AG04450 (cell line): ENCODE results near the gene ABLIM2. TPM values are rescaled to one million over a fixed set of nuclear protein-coding genes. Genes with fewer than 3 reads are reported as not detected.

Source experiments
- CTCF ChIA-PET: fragments of 300-600, 350-600 bp; formaldehyde crosslinking; extraction: SDS; loops from one replicate; lab custom pipeline; 2022; ENCODE audit warnings: antibody characterized with exemption, inconsistent platforms; lab: Charles Lee
- POLR2A ChIA-PET: fragments of 350-600 bp; formaldehyde crosslinking; extraction: SDS; loops from one replicate; lab custom pipeline; 2021; ENCODE audit warnings: antibody characterized with exemption, inconsistent platforms; lab: Yijun Ruan, JAX
- DNase-seq: peaks from one replicate; pipeline ENCODE4 v3.0.0-alpha.2; 2011; ENCODE audit warnings: low read depth, low spot score
- H3K27ac ChIP-seq: one replicate; pipeline ENCODE4 v1.5.1; 2012; ENCODE audit warnings: low read depth, low read length, control low read depth
- H3K27me3 ChIP-seq: one replicate; pipeline ENCODE4 v1.6.0; 2012; ENCODE audit warnings: low read length; ENCODE audit not compliant: control insufficient read depth, insufficient read depth
- H3K4me3 ChIP-seq: 2 replicates; pipeline ENCODE4 v1.5.1; 2011; ENCODE audit warnings: mild to moderate bottlenecking, low read depth, low read length, control low read depth
- H3K9me3 ChIP-seq: 2 replicates; pipeline ENCODE4 v1.5.1; 2012; ENCODE audit warnings: low read length; ENCODE audit not compliant: control insufficient read depth, insufficient read depth
- polyA plus RNA-seq: library from polyadenylated mRNA; depleted of rRNA; stranded (reverse); fragments of >200 nt; gene quantifications from 2 replicates; pipeline ENCODE4 v1.2.3, GENCODE V29; 2011
- TF ChIP-seq, protein P1 (sequence below): IDR thresholded peaks from 2 replicates; pipeline ENCODE4 v1.5.1; 2011; ENCODE audit warnings: low read depth, low read length, control low read depth, inconsistent platforms

The ABLIM2 gene
- polyA plus RNA-seq, 1 experiment = not detected

DNA sequence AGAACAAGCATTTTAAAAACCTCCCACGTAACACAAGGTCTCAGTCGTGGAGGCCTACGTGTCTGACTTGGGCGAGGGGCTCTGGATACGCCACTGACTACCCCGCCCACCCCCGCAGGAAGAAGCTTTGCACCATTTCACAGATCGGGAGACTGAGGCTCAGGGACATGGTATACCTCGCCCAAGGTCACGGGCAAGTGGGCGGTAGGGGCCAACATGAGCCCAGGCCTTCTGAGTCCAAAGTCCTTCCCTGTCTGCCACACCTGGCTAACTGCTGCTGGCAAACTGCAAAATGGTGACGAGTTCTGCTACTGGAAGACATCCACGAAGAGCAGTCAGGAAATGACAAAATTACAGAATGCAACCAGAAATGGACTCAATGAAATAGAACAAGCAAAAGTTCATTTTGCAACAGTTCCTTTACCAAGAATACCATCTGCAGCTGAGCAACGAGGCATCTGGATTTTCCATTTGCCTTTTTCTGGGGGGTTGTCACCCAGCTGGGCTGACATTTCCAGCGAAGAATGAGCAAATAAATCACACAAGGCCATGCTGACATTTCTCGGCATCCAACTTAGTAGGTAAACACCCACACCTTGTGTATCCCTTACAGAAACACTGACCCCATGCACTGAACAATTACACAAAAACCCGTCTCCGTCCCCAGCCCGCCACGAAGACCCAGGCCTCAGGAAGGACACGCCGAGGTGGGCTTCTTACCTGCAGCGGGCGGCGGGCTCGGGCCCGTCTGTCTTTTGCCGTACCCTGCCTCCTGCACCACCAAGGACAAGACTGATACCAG is 148.7 kb downstream of the ABLIM2 start:
- no peak for DNase-seq
- H3K9me3 ChIP-seq = no peaks in the 10 kb centered on the region; the same call in 1 of the 2 replicates
- TF ChIP-seq, protein P1, sequence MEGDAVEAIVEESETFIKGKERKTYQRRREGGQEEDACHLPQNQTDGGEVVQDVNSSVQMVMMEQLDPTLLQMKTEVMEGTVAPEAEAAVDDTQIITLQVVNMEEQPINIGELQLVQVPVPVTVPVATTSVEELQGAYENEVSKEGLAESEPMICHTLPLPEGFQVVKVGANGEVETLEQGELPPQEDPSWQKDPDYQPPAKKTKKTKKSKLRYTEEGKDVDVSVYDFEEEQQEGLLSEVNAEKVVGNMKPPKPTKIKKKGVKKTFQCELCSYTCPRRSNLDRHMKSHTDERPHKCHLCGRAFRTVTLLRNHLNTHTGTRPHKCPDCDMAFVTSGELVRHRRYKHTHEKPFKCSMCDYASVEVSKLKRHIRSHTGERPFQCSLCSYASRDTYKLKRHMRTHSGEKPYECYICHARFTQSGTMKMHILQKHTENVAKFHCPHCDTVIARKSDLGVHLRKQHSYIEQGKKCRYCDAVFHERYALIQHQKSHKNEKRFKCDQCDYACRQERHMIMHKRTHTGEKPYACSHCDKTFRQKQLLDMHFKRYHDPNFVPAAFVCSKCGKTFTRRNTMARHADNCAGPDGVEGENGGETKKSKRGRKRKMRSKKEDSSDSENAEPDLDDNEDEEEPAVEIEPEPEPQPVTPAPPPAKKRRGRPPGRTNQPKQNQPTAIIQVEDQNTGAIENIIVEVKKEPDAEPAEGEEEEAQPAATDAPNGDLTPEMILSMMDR = no peak
- POLR2A ChIA-PET = no interaction called here
- no peak overlapping the region for H3K27ac ChIP-seq
- H3K4me3 ChIP-seq = no peak overlapping the region
- CTCF ChIA-PET = no interaction called here
- peaks cover 70% of the 10 kb centered on the region for H3K27me3 ChIP-seq

DNA sequence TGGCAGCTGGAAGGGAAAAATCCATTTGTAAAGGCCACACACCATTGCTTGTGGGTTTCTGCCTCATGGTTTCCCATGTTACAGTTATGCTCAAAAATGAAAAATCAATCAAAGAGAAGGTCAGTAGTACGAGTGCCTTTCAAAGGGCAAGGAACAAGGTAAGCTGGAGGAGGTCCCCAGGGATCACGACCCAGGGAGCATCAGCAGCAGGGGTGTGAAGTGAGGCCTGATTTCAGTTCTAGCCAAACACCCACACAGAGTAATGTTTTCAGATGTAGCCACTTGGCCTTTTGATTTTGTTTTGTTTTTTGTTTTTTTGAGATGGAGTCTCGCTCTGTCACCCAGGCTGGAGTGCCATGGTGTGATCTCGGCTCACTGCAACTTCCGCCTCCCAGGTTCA is 149.5 kb downstream of the ABLIM2 start:
- no peaks in the 10 kb centered on the region; the same call in 1 of the 2 replicates for H3K9me3 ChIP-seq
- DNase-seq = no peak
- TF ChIP-seq, protein P1 = no peak
- CTCF ChIA-PET = no interaction called here
- H3K27ac ChIP-seq = no peak overlapping the region
- POLR2A ChIA-PET = no interaction called here
- H3K4me3 ChIP-seq = no peak overlapping the region
- H3K27me3 ChIP-seq = peaks cover 74% of the 10 kb centered on the region

DNA sequence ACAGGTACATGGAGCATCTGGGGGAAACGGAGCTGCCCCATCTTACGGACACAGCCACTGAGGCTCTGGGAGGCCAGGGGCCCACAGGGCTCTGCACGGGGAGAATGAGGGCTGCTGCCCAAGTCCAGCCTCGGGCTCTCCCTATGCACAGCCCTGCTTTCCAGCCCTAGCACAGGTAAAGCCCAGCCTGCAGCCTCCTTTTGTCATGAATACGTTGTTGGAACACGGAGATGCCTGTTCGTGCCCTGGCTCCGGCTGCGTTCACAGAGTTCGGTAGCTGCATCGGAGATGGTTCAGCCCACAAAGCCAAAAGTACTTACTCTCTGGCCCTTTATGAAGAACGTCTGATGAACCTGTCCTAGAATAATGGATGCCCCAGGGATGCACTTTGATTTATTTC is 150.2 kb downstream of the ABLIM2 start:
- peaks cover 72% of the 10 kb centered on the region for H3K27me3 ChIP-seq
- DNase-seq = no peak
- no peak overlapping the region for H3K27ac ChIP-seq
- no peaks in the 10 kb centered on the region; the same call in 1 of the 2 replicates for H3K9me3 ChIP-seq
- POLR2A ChIA-PET = no interaction called here
- no peak overlapping the region for H3K4me3 ChIP-seq
- CTCF ChIA-PET = no interaction called here
- TF ChIP-seq, protein P1 = no peak

DNA sequence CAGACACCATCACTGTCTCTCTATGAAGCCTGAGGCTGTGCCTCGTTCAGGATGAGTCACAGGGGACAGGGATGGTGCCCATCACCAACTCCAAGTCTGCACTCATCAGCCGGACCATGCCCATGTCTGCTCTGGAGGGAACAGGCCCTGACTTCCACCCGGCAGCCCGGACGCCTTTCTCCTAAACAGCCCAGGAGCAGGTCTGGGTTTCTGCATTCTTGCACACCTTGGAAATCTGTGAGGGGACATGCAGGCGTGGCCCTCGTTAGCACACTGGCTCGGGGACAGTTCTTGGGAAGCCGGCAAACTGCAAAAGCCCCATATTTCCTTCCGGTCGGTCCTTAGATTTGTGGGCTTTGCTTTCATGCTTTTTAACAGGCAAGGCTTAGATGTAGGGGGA is 151.0 kb downstream of the ABLIM2 start:
- H3K4me3 ChIP-seq = no peak overlapping the region
- no peaks in the 10 kb centered on the region; the same call in 1 of the 2 replicates for H3K9me3 ChIP-seq
- POLR2A ChIA-PET = no interaction called here
- peaks cover 74% of the 10 kb centered on the region for H3K27me3 ChIP-seq
- DNase-seq = no peak
- TF ChIP-seq, protein P1 = no peak
- no peak overlapping the region for H3K27ac ChIP-seq
- CTCF ChIA-PET = no interaction called here

DNA sequence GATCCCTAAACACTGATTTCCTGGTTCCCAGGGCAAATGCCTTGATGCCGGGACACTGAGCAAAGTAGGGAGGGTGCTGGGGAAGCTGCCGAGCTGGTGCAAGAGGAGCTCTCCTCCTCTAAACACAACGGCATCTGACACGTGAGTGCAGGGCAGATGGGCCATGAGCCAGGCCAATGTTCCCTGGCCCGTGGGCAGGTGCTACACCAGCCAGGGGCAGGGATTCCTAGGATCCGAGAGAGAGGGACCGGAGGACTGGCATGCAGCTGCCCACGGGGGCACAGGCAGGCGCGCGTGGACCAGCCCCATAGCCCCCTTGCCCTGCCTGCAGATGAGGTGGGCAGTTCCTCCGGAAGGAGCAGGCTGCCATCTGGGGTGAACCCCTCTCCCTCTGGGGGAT is 152.1 kb downstream of the ABLIM2 start:
- TF ChIP-seq, protein P1 = no peak
- ChIA-PET POLR2A (no interaction called here), CTCF (no interaction called here)
- Histone ChIP-seq H3K27ac (no peak overlapping the region), H3K9me3 (no peaks in the 10 kb centered on the region; the same call in 1 of the 2 replicates), H3K27me3 (peaks cover 81% of the 10 kb centered on the region), H3K4me3 (no peak overlapping the region)
- DNase-seq = no peak
